ENCODE results near the gene ELMO2.

- TF ChIP-seq CREB1 (IDR thresholded peaks at IDR 0.05; ENCODE audit: low read depth) (no peak), REST (IDR thresholded peaks at IDR 0.05; ENCODE audit: low read depth) (no peak), CEBPB (IDR thresholded peaks at IDR 0.05) (no peak), EP300 (IDR thresholded peaks at IDR 0.05; ENCODE audit: borderline replicate concordance) (no peak), MAX (IDR thresholded peaks at IDR 0.05) (no peak), RAD21 (IDR thresholded peaks at IDR 0.05; ENCODE audit: low read depth) (no peak), EGR1 (IDR thresholded peaks at IDR 0.05) (no peak), TEAD4 (IDR thresholded peaks at IDR 0.05) (no peak), TCF12 (IDR thresholded peaks at IDR 0.05; ENCODE audit: low read depth) (no peak), FOXM1 (IDR thresholded peaks at IDR 0.05; ENCODE audit: borderline replicate concordance, low read depth) (no peak), ZBTB7A (IDR thresholded peaks at IDR 0.05; ENCODE audit: low read depth) (no peak), NFIC (IDR thresholded peaks at IDR 0.05) (no peak)
Observed at GRCh38 chr20:46343348-46343974, 63.0 kb downstream of the ELMO2 start.

All from Ishikawa (cell line).